ENCODE data around the gene MPST.

MPST gene

DNA sequence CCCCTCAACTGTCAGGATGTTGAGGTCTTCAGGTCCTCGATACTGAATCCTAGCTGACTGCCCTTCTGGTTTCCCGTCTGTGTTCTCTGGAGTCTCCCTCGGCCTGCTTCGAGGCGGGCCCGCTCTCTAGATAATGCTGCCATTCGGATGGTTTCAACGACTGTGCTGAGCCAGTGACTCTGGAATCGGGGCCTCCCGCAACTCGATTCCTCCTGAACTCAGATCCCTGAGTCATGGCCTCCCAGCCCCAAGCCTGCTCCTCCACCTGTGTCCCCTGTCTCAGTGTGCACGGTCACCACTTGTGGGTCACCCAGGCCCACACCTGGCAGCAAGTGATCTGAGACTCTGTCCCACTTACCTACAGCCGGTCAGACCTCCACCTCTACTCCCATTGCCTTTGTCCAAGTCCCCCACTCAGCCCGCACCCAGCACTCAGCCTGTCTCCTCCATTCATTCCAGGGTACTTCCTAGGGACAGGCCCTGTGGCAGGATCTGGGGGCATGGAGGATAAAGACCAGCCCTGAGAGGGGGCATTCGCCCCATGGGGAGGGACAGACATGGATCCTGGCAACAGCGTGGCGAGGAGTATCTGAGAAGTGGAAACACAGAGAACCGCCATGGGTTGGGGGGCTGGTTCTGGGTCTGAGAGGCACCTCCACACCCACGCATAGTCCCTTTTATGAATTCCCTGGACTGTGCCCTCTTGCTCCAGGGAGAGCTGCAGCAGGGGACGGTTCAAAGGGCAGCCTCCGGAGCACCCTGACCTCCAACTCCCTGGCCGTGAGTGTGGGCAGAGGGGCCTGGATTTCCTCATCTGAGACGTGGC lies 14.3 kb downstream of the MPST start:
- Histone ChIP-seq H2BK120ac (ENCODE audit: low read depth, low read length) (no peak overlapping the region), H3K4me3 (ENCODE audit: low read length in 2 of 2) (no peak overlapping the region), H3K9me3 (replicated peaks in 1 of 2; ENCODE audit: control insufficient read depth in 2 of 2, insufficient read depth in 1 of 2, low read depth in 1 of 2, low read length in 2 of 2) (no peaks in the 10 kb centered on the region), H3K9ac (ENCODE audit: low read depth, low read length, poor library complexity) (no peak overlapping the region), H2BK15ac (ENCODE audit: low read length) (no peak overlapping the region), H3K4ac (ENCODE audit: low read length) (no peak overlapping the region), H4K91ac (ENCODE audit: low read depth, low read length, poor library complexity) (no peak overlapping the region), H4K8ac (ENCODE audit: low read depth, low read length) (no peak overlapping the region), H3K23ac (ENCODE audit: low read depth, low read length, poor library complexity) (no peak overlapping the region), H3K36me3 (replicated peaks in 1 of 2; ENCODE audit: control insufficient read depth in 2 of 2, insufficient read depth in 2 of 2, low read length in 2 of 2) (peaks cover 10 to 20% of the 10 kb centered on the region in 2 donors), H2BK5ac (ENCODE audit: low read length) (no peak overlapping the region), H2AK5ac (ENCODE audit: low read depth, low read length) (no peak overlapping the region), H3K4me2 (ENCODE audit: insufficient read depth, low read length, poor library complexity, severe bottlenecking) (no peak overlapping the region), H3K18ac (ENCODE audit: low read length) (no peak overlapping the region), H2BK12ac (ENCODE audit: low read length) (no peak overlapping the region), H3K79me1 (ENCODE audit: low read depth, low read length) (no peaks in the 10 kb centered on the region), H2AFZ (ENCODE audit: low read length) (no peak overlapping the region), H3K4me1 (ENCODE audit: control insufficient read depth in 2 of 2, insufficient read depth in 1 of 2, low read depth in 1 of 2, low read length in 2 of 2) (peaks cover 5% of the 10 kb centered on the region in 2 donors), H3K27me3 (ENCODE audit: control insufficient read depth in 3 of 3, insufficient read depth in 3 of 3, low read depth in 1 of 3, low read length in 3 of 3) (peaks cover 0 to 2% (median 0%) of the 10 kb centered on the region in 3 experiments), H3K27ac (replicated peaks; ENCODE audit: low read length) (no peak overlapping the region), H3K14ac (ENCODE audit: low read length) (no peak overlapping the region)
- DNase-seq (ENCODE audit: low spot score): no peak
- WGBS, 2 donors (ENCODE audit: extremely low coverage in 2 of 2, insufficient read length in 2 of 2, insufficient replicate concordance in 1 of 2): no CpG with 5 or more reads among the region's 23 CpGs

DNA sequence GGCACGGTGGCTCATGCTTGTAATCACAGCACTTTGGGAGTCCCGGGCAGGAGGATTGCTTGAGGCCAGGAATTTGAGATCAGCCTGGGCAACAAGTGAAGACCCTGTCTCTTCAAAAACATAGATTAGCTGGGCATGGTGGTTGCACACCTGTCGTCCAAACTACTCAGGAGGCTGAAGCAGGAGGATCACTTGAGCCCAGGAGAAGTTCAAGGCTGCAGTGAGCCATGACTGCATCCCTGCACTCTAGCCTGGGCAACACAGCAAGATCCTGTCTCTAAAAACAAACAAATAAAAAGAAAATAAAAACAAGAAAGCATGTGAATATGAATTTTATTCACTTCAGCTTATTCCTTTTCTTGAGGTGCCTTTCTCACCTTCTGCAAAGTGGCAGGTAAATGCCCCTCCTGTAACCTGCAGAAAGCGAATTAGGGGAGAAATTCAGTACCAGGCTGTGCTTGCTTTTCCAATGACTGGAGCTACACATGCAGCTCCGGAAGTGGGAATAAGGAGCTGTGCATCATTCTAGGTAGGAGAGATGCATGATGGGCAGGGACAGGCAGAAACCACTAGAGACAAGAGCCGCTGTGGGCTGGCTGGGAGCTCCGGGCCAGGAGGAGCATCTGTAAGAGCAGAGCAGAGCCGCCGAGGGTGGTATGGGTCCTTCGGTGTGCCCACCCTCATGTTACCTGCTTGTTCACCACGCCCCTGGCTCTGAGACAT lies 17.3 kb downstream of the MPST start:
- Histone ChIP-seq H4K8ac (ENCODE audit: low read depth, low read length) (no peak overlapping the region), H2BK15ac (ENCODE audit: low read length) (peak overlapping the region; percentile 86), H2AFZ (ENCODE audit: low read length) (peak overlapping the region; percentile 87), H2AK5ac (ENCODE audit: low read depth, low read length) (no peak overlapping the region), H3K4me1 (ENCODE audit: control insufficient read depth in 2 of 2, insufficient read depth in 1 of 2, low read depth in 1 of 2, low read length in 2 of 2) (peaks cover 5 to 10% of the 10 kb centered on the region in 2 donors), H3K4me2 (ENCODE audit: insufficient read depth, low read length, poor library complexity, severe bottlenecking) (no peak overlapping the region), H3K18ac (ENCODE audit: low read length) (no peak overlapping the region), H3K23ac (ENCODE audit: low read depth, low read length, poor library complexity) (peak overlapping the region; percentile 90), H4K91ac (ENCODE audit: low read depth, low read length, poor library complexity) (peak overlapping the region; percentile 22), H3K9ac (ENCODE audit: low read depth, low read length, poor library complexity) (no peak overlapping the region), H2BK120ac (ENCODE audit: low read depth, low read length) (no peak overlapping the region), H2BK5ac (ENCODE audit: low read length) (no peak overlapping the region), H3K27ac (replicated peaks; ENCODE audit: low read length) (no peak overlapping the region), H3K9me3 (replicated peaks in 1 of 2; ENCODE audit: control insufficient read depth in 2 of 2, insufficient read depth in 1 of 2, low read depth in 1 of 2, low read length in 2 of 2) (no peaks in the 10 kb centered on the region), H2BK12ac (ENCODE audit: low read length) (no peak overlapping the region), H3K14ac (ENCODE audit: low read length) (no peak overlapping the region), H3K79me1 (ENCODE audit: low read depth, low read length) (no peaks in the 10 kb centered on the region), H3K4me3 (ENCODE audit: low read length in 2 of 2) (no peak overlapping the region), H3K4ac (ENCODE audit: low read length) (no peak overlapping the region), H3K36me3 (replicated peaks in 1 of 2; ENCODE audit: control insufficient read depth in 2 of 2, insufficient read depth in 2 of 2, low read length in 2 of 2) (no peaks in the 10 kb centered on the region), H3K27me3 (ENCODE audit: control insufficient read depth in 3 of 3, insufficient read depth in 3 of 3, low read depth in 1 of 3, low read length in 3 of 3) (peaks cover 0 to 2% (median 0%) of the 10 kb centered on the region in 3 experiments)
- DNase-seq (ENCODE audit: low spot score): no peak
- WGBS, 2 donors (ENCODE audit: extremely low coverage in 2 of 2, insufficient read length in 2 of 2, insufficient replicate concordance in 1 of 2): no CpG with 5 or more reads among the region's 11 CpGs

DNA sequence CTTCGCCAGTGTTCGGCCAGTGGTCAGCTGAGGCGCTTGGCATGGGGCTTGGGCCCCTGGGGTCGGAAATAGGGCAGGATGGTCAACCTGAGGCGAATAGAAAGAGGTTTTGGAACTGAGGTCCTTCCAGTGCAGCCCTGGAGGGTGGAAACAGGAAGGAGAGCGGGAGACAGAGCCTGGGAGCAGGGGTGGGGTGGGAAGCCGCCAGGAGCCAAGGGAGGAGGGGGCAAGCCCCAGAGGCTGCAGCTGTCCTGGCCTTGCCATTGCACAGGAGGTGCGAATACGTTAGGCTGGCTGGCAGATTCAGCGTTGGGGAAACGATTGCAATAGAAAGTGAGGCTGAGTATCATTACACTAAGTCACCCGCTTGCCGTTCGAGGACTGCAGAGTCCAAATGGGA lies 18.1 kb downstream of the MPST start:
- Histone ChIP-seq H3K18ac (ENCODE audit: low read length) (peak overlapping the region; percentile 88), H3K9me3 (replicated peaks in 1 of 2; ENCODE audit: control insufficient read depth in 2 of 2, insufficient read depth in 1 of 2, low read depth in 1 of 2, low read length in 2 of 2) (no peaks in the 10 kb centered on the region), H2BK120ac (ENCODE audit: low read depth, low read length) (no peak overlapping the region), H4K91ac (ENCODE audit: low read depth, low read length, poor library complexity) (peak overlapping the region; percentile 22), H3K36me3 (replicated peaks in 1 of 2; ENCODE audit: control insufficient read depth in 2 of 2, insufficient read depth in 2 of 2, low read length in 2 of 2) (no peaks in the 10 kb centered on the region), H3K4me2 (ENCODE audit: insufficient read depth, low read length, poor library complexity, severe bottlenecking) (no peak overlapping the region), H2BK5ac (ENCODE audit: low read length) (no peak overlapping the region), H3K79me1 (ENCODE audit: low read depth, low read length) (no peaks in the 10 kb centered on the region), H3K4me1 (ENCODE audit: control insufficient read depth in 2 of 2, insufficient read depth in 1 of 2, low read depth in 1 of 2, low read length in 2 of 2) (peaks cover 5 to 10% of the 10 kb centered on the region in 2 donors), H3K4me3 (ENCODE audit: low read length in 2 of 2) (no peak overlapping the region), H3K9ac (ENCODE audit: low read depth, low read length, poor library complexity) (no peak overlapping the region), H3K27ac (replicated peaks; ENCODE audit: low read length) (no peak overlapping the region), H2BK15ac (ENCODE audit: low read length) (peak overlapping the region; percentile 86), H2AK5ac (ENCODE audit: low read depth, low read length) (peak overlapping the region; percentile 22), H2BK12ac (ENCODE audit: low read length) (no peak overlapping the region), H3K27me3 (ENCODE audit: control insufficient read depth in 3 of 3, insufficient read depth in 3 of 3, low read depth in 1 of 3, low read length in 3 of 3) (peaks cover 0 to 2% (median 0%) of the 10 kb centered on the region in 3 experiments), H3K4ac (ENCODE audit: low read length) (no peak overlapping the region), H3K23ac (ENCODE audit: low read depth, low read length, poor library complexity) (peak overlapping the region; percentile 90), H4K8ac (ENCODE audit: low read depth, low read length) (no peak overlapping the region), H2AFZ (ENCODE audit: low read length) (peak overlapping the region; percentile 87), H3K14ac (ENCODE audit: low read length) (no peak overlapping the region)
- no CpG with 5 or more reads among the region's 14 CpGs for WGBS, 2 donors (ENCODE audit: extremely low coverage in 2 of 2, insufficient read length in 2 of 2, insufficient replicate concordance in 1 of 2)
- DNase-seq (ENCODE audit: low spot score): no peak

DNA sequence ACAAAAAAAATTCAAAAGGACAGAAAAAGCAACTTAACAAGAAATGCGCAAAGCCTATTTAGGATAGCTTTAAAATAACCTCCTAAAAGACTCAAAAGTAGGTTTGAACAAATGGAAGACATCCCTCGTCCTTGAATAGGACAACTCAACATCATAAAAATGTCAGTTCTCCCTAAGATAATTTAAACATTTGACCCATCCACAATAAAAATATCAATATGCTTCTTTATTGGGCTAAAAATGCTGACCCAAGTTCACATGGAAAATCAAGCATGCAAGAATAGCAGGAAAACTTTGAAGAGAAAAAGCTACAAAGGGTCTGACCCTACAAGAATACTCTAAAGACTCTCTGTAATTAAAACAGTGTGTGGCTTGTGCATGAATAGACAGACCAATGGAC lies 19.9 kb downstream of the MPST start:
- Histone ChIP-seq H3K9ac (ENCODE audit: low read depth, low read length, poor library complexity) (no peak overlapping the region), H2BK120ac (ENCODE audit: low read depth, low read length) (no peak overlapping the region), H3K4me1 (ENCODE audit: control insufficient read depth in 2 of 2, insufficient read depth in 1 of 2, low read depth in 1 of 2, low read length in 2 of 2) (peaks cover 5 to 9% of the 10 kb centered on the region in 2 donors), H3K14ac (ENCODE audit: low read length) (no peak overlapping the region), H3K4me2 (ENCODE audit: insufficient read depth, low read length, poor library complexity, severe bottlenecking) (no peak overlapping the region), H3K36me3 (replicated peaks in 1 of 2; ENCODE audit: control insufficient read depth in 2 of 2, insufficient read depth in 2 of 2, low read length in 2 of 2) (no peaks in the 10 kb centered on the region), H2AFZ (ENCODE audit: low read length) (no peak overlapping the region), H3K4me3 (ENCODE audit: low read length in 2 of 2) (no peak overlapping the region), H2BK15ac (ENCODE audit: low read length) (no peak overlapping the region), H2BK5ac (ENCODE audit: low read length) (no peak overlapping the region), H3K27me3 (ENCODE audit: control insufficient read depth in 3 of 3, insufficient read depth in 3 of 3, low read depth in 1 of 3, low read length in 3 of 3) (peaks cover 0 to 2% (median 0%) of the 10 kb centered on the region in 3 experiments), H2AK5ac (ENCODE audit: low read depth, low read length) (no peak overlapping the region), H2BK12ac (ENCODE audit: low read length) (no peak overlapping the region), H3K79me1 (ENCODE audit: low read depth, low read length) (no peaks in the 10 kb centered on the region), H3K9me3 (replicated peaks in 1 of 2; ENCODE audit: control insufficient read depth in 2 of 2, insufficient read depth in 1 of 2, low read depth in 1 of 2, low read length in 2 of 2) (no peaks in the 10 kb centered on the region), H4K8ac (ENCODE audit: low read depth, low read length) (no peak overlapping the region), H3K23ac (ENCODE audit: low read depth, low read length, poor library complexity) (no peak overlapping the region), H3K27ac (replicated peaks; ENCODE audit: low read length) (no peak overlapping the region), H4K91ac (ENCODE audit: low read depth, low read length, poor library complexity) (no peak overlapping the region), H3K18ac (ENCODE audit: low read length) (no peak overlapping the region), H3K4ac (ENCODE audit: low read length) (no peak overlapping the region)
- no peak for DNase-seq (ENCODE audit: low spot score)
- WGBS, 2 donors (ENCODE audit: extremely low coverage in 2 of 2, insufficient read length in 2 of 2, insufficient replicate concordance in 1 of 2): no CpG with 5 or more reads among the region's 2 CpGs
